ENCODE measurements around the gene SELENOS.
A peak's percentile ranks its signal among the peaks of the same experiment; 100 is the strongest.
"Not testable (repeated sequence)": the region's sequence is repeated elsewhere in the genome, so short reads cannot be mapped to it uniquely, and the experiment has no call there.

The SELENOS gene

GRCh38 chr15:101309436-101310160, 32.3 kb upstream of the SELENOS start:
- no peak for DNase-seq

GRCh38 chr15:101308604-101309435, 31.5 kb upstream of the SELENOS start:
- DNase-seq: no peak

- no peak for DNase-seq
Measured at GRCh38 chr15:101307897-101308603, 30.8 kb upstream of the SELENOS start.

GRCh38 chr15:101307048-101307896, 30.0 kb upstream of the SELENOS start:
- DNase-seq: no peak

GRCh38 chr15:101306341-101307047, 29.2 kb upstream of the SELENOS start:
- no peak for DNase-seq

GRCh38 chr15:101305820-101306255, 28.6 kb upstream of the SELENOS start:
- DNase-seq: no peak

GRCh38 chr15:101303408-101303807, 26.1 kb upstream of the SELENOS start:
- no peak for DNase-seq

- DNase-seq: no peak
Measured at GRCh38 chr15:101296418-101297405, 19.4 kb upstream of the SELENOS start.

GRCh38 chr15:101295607-101296161, 18.4 kb upstream of the SELENOS start:
- DNase-seq: no peak

- DNase-seq: peak; percentile 99
Measured at GRCh38 chr15:101294731-101295606, 17.7 kb upstream of the SELENOS start, which contains the start of gene SNRPA1. Gene SNRPA1, minus strand, starts transcription at chr15:101295248. Its CDS starts 70 bp downstream, at chr15:101295178.

GRCh38 chr15:101293122-101293521, 15.8 kb upstream of the SELENOS start:
- DNase-seq: no peak

GRCh38 chr15:101288905-101289513, 11.7 kb upstream of the SELENOS start:
- no peak for DNase-seq

- not testable (repeated sequence) for DNase-seq
Measured at GRCh38 chr15:101287342-101287741, 10.1 kb upstream of the SELENOS start.

GRCh38 chr15:101286471-101287114, 9.3 kb upstream of the SELENOS start:
- DNase-seq: no peak

- no peak for DNase-seq
Measured at GRCh38 chr15:101283931-101284330, 6.6 kb upstream of the SELENOS start.

- no peak for DNase-seq
Measured at GRCh38 chr15:101280007-101280406, 2.7 kb upstream of the SELENOS start.

GRCh38 chr15:101277943-101278564, 769 bp upstream of the SELENOS start:
- DNase-seq: no peak
